SK-N-SH (cell line): ENCODE measurements around the gene FEM1C. TPM values are rescaled to one million over a fixed set of nuclear protein-coding genes. Genes with fewer than 3 reads are reported as not detected.

Source experiments
- CTCF ChIA-PET: fragments of 300-600, 350-600 bp; formaldehyde crosslinking; extraction: SDS; loops from one replicate; lab custom pipeline; 2021; lab: Yijun Ruan, JAX
- POLR2A ChIA-PET: fragments of 350-600 bp; sonication (Branson Sonifier 250); formaldehyde crosslinking; extraction: SDS; loops from one replicate; lab custom pipeline; 2020; ENCODE audit warnings: antibody characterized with exemption, inconsistent platforms; lab: Yijun Ruan, JAX
- DNase-seq: peaks from one replicate; pipeline ENCODE4 v3.0.0; 2012
- H2AFZ ChIP-seq: fragments of 200-600 bp; sonication (generic); 2 replicates; pipeline ENCODE4 v1.8.1; 2016; ENCODE audit warnings: antibody characterized with exemption, mild to moderate bottlenecking, low read depth
- H3F3A ChIP-seq: fragments of 200-600 bp; sonication (generic); replicated peaks from 2 replicates; pipeline ENCODE3; 2016; ENCODE audit warnings: antibody characterized with exemption, mild to moderate bottlenecking; ENCODE audit not compliant: insufficient read depth
- H3K27ac ChIP-seq, 2 experiments: fragments of 200-500 bp in 1 of 2; fragments of 200-600 bp in 1 of 2; sonication (Bioruptor generic) in 1 of 2; sonication (generic), shearing (Covaris generic) in 1 of 2; 2 replicates each; pipeline versions ENCODE4 v1.5.1 to v1.6.1; 2014 to 2016; ENCODE audit warnings: low read depth in 2 of 2, inconsistent platforms in 1 of 2, low read length in 1 of 2, mild to moderate bottlenecking in 1 of 2, mixed read lengths in 1 of 2
- H3K27me3 ChIP-seq: fragments of 200-600 bp; sonication (generic), shearing (Covaris generic); 2 replicates; pipeline ENCODE4 v1.6.1; 2016; ENCODE audit warnings: mixed run types; ENCODE audit not compliant: insufficient read depth
- H3K36me3 ChIP-seq, 2 experiments: fragments of 200-500 bp in 1 of 2; fragments of 200-600 bp in 1 of 2; sonication (Bioruptor generic) in 1 of 2; sonication (generic) in 1 of 2; replicated peaks in 1 of 2; 2 replicates each; pipeline versions ENCODE3 to v1.5.1; 2014 to 2016; ENCODE audit warnings: low read length in 1 of 2, mild to moderate bottlenecking in 1 of 2; ENCODE audit not compliant: insufficient read depth in 2 of 2, control insufficient read depth in 1 of 2
- H3K4me1 ChIP-seq, 2 experiments: fragments of 200-500 bp in 1 of 2; fragments of 200-600 bp in 1 of 2; sonication (Bioruptor generic) in 1 of 2; sonication (generic), shearing (Covaris generic) in 1 of 2; 2 replicates each; pipeline versions ENCODE4 v1.5.1 to v1.6.1; 2014 to 2016; ENCODE audit warnings: low read depth in 1 of 2, low read length in 1 of 2, mixed run types in 1 of 2; ENCODE audit not compliant: insufficient read depth in 2 of 2, control insufficient read depth in 1 of 2
- H3K4me2 ChIP-seq: fragments of 200-600 bp; sonication (generic), shearing (Covaris generic); 2 replicates; pipeline ENCODE4 v1.6.1; 2017; ENCODE audit warnings: mixed run types
- H3K4me3 ChIP-seq, 2 experiments: fragments of 200-500 bp in 1 of 2; fragments of 200-600 bp in 1 of 2; sonication (Bioruptor generic) in 1 of 2; sonication (generic), shearing (Covaris generic) in 1 of 2; 2 replicates each; pipeline versions ENCODE4 v1.5.1 to v1.8.1; 2014 to 2016; ENCODE audit warnings: low read depth in 2 of 2, inconsistent platforms in 1 of 2, low read length in 1 of 2, mild to moderate bottlenecking in 1 of 2, mixed read lengths in 1 of 2, moderate library complexity in 1 of 2
- H3K79me2 ChIP-seq: fragments of 200-600 bp; sonication (generic); 2 replicates; pipeline ENCODE4 v1.8.1; 2017; ENCODE audit warnings: mild to moderate bottlenecking; ENCODE audit not compliant: insufficient read depth
- H3K9ac ChIP-seq: fragments of 200-600 bp; sonication (generic); 2 replicates; pipeline ENCODE4 v1.6.1; 2017; ENCODE audit warnings: mixed run types
- H3K9me2 ChIP-seq: fragments of 200-600 bp; sonication (generic); 2 replicates; pipeline ENCODE4 v1.6.1; 2017; ENCODE audit warnings: mixed run types
- H3K9me3 ChIP-seq: fragments of 200-600 bp; sonication (generic); 2 replicates; pipeline ENCODE4 v1.6.1; 2017; ENCODE audit warnings: mixed run types, mild to moderate bottlenecking, moderate library complexity
- H4K20me1 ChIP-seq: fragments of 200-600 bp; sonication (generic); 2 replicates; pipeline ENCODE4 v1.6.1; 2017; ENCODE audit warnings: mild to moderate bottlenecking, mixed run types; ENCODE audit not compliant: insufficient read depth
- FOXM1 ChIP-seq: IDR thresholded peaks from 2 replicates; pipeline ENCODE4 v1.4.0; 2012; ENCODE audit warnings: low read depth, mild to moderate bottlenecking
- GATA2 ChIP-seq: sonication (generic); formaldehyde crosslinking; IDR thresholded peaks from 2 replicates; pipeline ENCODE4 v1.5.0; 2020; ENCODE audit warnings: mild to moderate bottlenecking, missing genetic modification reagents
- IRF3 ChIP-seq: fragments of 150-350 bp; IDR thresholded peaks from 2 replicates; pipeline ENCODE4 v1.6.1; 2016; ENCODE audit warnings: mild to moderate bottlenecking, low read depth, low read length
- JUND ChIP-seq: IDR thresholded peaks from 2 replicates; pipeline ENCODE4 v1.4.0; 2012
- MAX ChIP-seq: IDR thresholded peaks from 2 replicates; pipeline ENCODE4 v1.4.0; 2012; ENCODE audit warnings: low read depth
- MEF2A ChIP-seq: IDR thresholded peaks from 2 replicates; pipeline ENCODE4 v1.4.0; 2012; ENCODE audit warnings: low read depth, borderline replicate concordance
- NRF1 ChIP-seq: IDR thresholded peaks from 2 replicates; pipeline ENCODE4 v1.6.1; 2012; ENCODE audit warnings: low read depth, mild to moderate bottlenecking, low read length
- PBX3 ChIP-seq: IDR thresholded peaks from 2 replicates; pipeline ENCODE4; 2012
- RFX5 ChIP-seq: IDR thresholded peaks from 2 replicates; pipeline ENCODE4 v1.6.1; 2012; ENCODE audit warnings: mild to moderate bottlenecking, improper control_type of control experiment, low read length
- SMC3 ChIP-seq: IDR thresholded peaks from 2 replicates; pipeline ENCODE4 v1.6.1; 2012; ENCODE audit warnings: low read depth, low read length, improper control_type of control experiment
- TAF1 ChIP-seq: IDR thresholded peaks from 2 replicates; pipeline ENCODE4 v1.6.1; 2012; ENCODE audit warnings: low read depth, mild to moderate bottlenecking, low read length, moderate library complexity, borderline replicate concordance
- YY1 ChIP-seq: IDR thresholded peaks from 2 replicates; pipeline ENCODE4 v1.4.0; 2012; ENCODE audit warnings: low read depth, mild to moderate bottlenecking
- ZBTB33 ChIP-seq: IDR thresholded peaks from 2 replicates; pipeline ENCODE4 v1.4.0; 2012; ENCODE audit warnings: low read depth, borderline replicate concordance
- WGBS: methylation state at CpG from one replicate; pipeline ENCODE4 v1.1.6; 2017; ENCODE audit warnings: low lambda C conversion rate; 5-methylcytosine and 5-hydroxymethylcytosine counted together
- polyA plus RNA-seq, 3 experiments: library from polyadenylated mRNA; depleted of rRNA; stranded (reverse); fragments of >200 nt; gene quantifications; 2 replicates each; pipeline ENCODE4 v1.2.3, GENCODE V29; 2012
- TF ChIP-seq, protein P1 (sequence below): fragments of 150-350 bp; IDR thresholded peaks from 2 replicates; pipeline ENCODE4 v1.6.1; 2017; ENCODE audit warnings: antibody characterized with exemption, low read length, low read depth, borderline replicate concordance

The FEM1C gene
- polyA plus RNA-seq, 1 of the 3 experiments (the other 2 are of a cell fraction), result 2.8 TPM

- Histone ChIP-seq H3K9me3 (no peaks in the 10 kb centered on the region), H3K4me2 (no peak overlapping the region)
- TF ChIP-seq MAX, result no peak
- no peak for TF ChIP-seq TAF1
- TF ChIP-seq SMC3, result no peak
- no peak for TF ChIP-seq RFX5
- no peak for TF ChIP-seq IRF3
- no peak for TF ChIP-seq JUND
- no peak for TF ChIP-seq MEF2A
- TF ChIP-seq, protein P1, sequence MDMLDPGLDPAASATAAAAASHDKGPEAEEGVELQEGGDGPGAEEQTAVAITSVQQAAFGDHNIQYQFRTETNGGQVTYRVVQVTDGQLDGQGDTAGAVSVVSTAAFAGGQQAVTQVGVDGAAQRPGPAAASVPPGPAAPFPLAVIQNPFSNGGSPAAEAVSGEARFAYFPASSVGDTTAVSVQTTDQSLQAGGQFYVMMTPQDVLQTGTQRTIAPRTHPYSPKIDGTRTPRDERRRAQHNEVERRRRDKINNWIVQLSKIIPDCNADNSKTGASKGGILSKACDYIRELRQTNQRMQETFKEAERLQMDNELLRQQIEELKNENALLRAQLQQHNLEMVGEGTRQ, result no peak
- no peak for TF ChIP-seq PBX3
- no peak for TF ChIP-seq ZBTB33
- no peak for TF ChIP-seq YY1
- TF ChIP-seq NRF1, result no peak
- no peak for TF ChIP-seq GATA2 (CRISPR knock-in tag)
- TF ChIP-seq FOXM1, result no peak
- TF ChIP-seq, all 33 proteins: peak for 0
- Histone ChIP-seq H3K4me3 (no peak overlapping the region), H3K9ac (no peak overlapping the region), H4K20me1 (peaks cover 14% of the 10 kb centered on the region), H3K79me2 (peaks cover 58% of the 10 kb centered on the region), H3K9me2 (no peaks in the 10 kb centered on the region), H3K27ac (no peak overlapping the region), H2AFZ (no peak overlapping the region), H3F3A (peaks cover 24% of the 10 kb centered on the region), H3K36me3 (peaks cover 37 to 67% of the 10 kb centered on the region in 2 experiments), H3K27me3 (no peaks in the 10 kb centered on the region), H3K4me1 (peaks cover 0 to 12% of the 10 kb centered on the region in 2 experiments; a peak in 3 of 4 replicates)
- CTCF ChIA-PET, result no interaction called here
- POLR2A ChIA-PET, result no interaction called here
- 100% methylated on average over 2 of the region's 2 CpGs for WGBS
- no peak for DNase-seq
Measured at GRCh38 chr5:115520191-115520590, 24.4 kb downstream of the FEM1C start.
